ENCODE data around the gene CIITA. TPM values are rescaled to one million over a fixed set of nuclear protein-coding genes. Genes with fewer than 3 reads are reported as not detected.

Gene CIITA
- total RNA-seq, 2 donors from 2014 or later, result 6.5 to 6.6 TPM

- Histone ChIP-seq H3K36me3 (replicated peaks in 1 of 2; ENCODE audit: insufficient read depth in 1 of 2, low read depth in 2 of 2) (no peaks in the 10 kb centered on the region), H3K4me1 (peaks cover 82% of the 10 kb centered on the region), H3K27me3 (no peaks in the 10 kb centered on the region), H3K9me3 (no peaks in the 10 kb centered on the region), H3K4me3 (peak within 1 kb of the TSS; percentile 63 to 82), H3K27ac (peak within 1 kb of the TSS; percentile 4 to 84 (median 60))
- TF ChIP-seq CTCF (IDR thresholded peaks at IDR 0.05) (peak in 4 of 7 experiments; percentile 17 to 39 (median 20)), POLR2A (IDR thresholded peaks at IDR 0.05) (peak in 2 of 3 donors; percentile 40 to 64)
- DNase-seq (peak; percentile 94 to 97 (median 96)), ATAC-seq (peak; percentile 81)
- 5 to 10% methylated on average over 16 to 44 of the region's 55 CpGs for WGBS, 2 donors
- intact Hi-C loops (cut with DNase I), result no loop called here
Measured at GRCh38 chr16:10942352-10943063, 65.5 kb downstream of the CIITA start, which contains the start of gene DEXI. Gene DEXI, minus strand, starts transcription at chr16:10942468. Its CDS starts 463 bp downstream, at chr16:10942005.

GRCh38 chr16:10943064-10943353 is 66.0 kb downstream of the CIITA start:
- H3K36me3 ChIP-seq (replicated peaks in 1 of 2; ENCODE audit: insufficient read depth in 1 of 2, low read depth in 2 of 2), result no peaks in the 10 kb centered on the region
- 83 to 85% methylated on average over 7 of the region's 7 CpGs for WGBS, 2 donors
- DNase-seq (no peak), ATAC-seq (no peak)
- no peak overlapping the region for H3K4me3 ChIP-seq
- H3K27me3 ChIP-seq, result no peaks in the 10 kb centered on the region
- intact Hi-C loops (cut with DNase I), result no loop called here
- TF ChIP-seq CTCF (IDR thresholded peaks at IDR 0.05) (no peak), POLR2A (IDR thresholded peaks at IDR 0.05) (no peak)
- H3K9me3 ChIP-seq, result no peaks in the 10 kb centered on the region
- H3K4me1 ChIP-seq, result peaks cover 77% of the 10 kb centered on the region
- peak overlapping the region in 2 of 4 donors; percentile 78 to 83 for H3K27ac ChIP-seq

GRCh38 chr16:10944249-10945064 is 67.5 kb downstream of the CIITA start, which contains the start of gene CLEC16A:
Gene CLEC16A, plus strand, starts transcription at chr16:10944564. Its CDS starts 154 bp downstream, at chr16:10944718.
- Histone ChIP-seq H3K36me3 (replicated peaks in 1 of 2; ENCODE audit: insufficient read depth in 1 of 2, low read depth in 2 of 2) (no peaks in the 10 kb centered on the region), H3K4me1 (peaks cover 69% of the 10 kb centered on the region), H3K27me3 (no peaks in the 10 kb centered on the region), H3K4me3 (peak within 1 kb of the TSS; percentile 95 to 98), H3K9me3 (no peaks in the 10 kb centered on the region), H3K27ac (peak within 1 kb of the TSS in 3 of 4 donors; percentile 62 to 84 (median 78))
- ATAC-seq (peak; percentile 85), DNase-seq (peak; percentile 97 to 98 (median 98))
- TF ChIP-seq CTCF (IDR thresholded peaks at IDR 0.05) (peak in 3 of 7 experiments; percentile 12 to 54 (median 16)), POLR2A (IDR thresholded peaks at IDR 0.05) (peak; percentile 68 to 83 (median 82))
- intact Hi-C loops (cut with DNase I), result no loop called here
- 0% methylated on average over 17 to 85 of the region's 86 CpGs for WGBS, 2 donors

- Histone ChIP-seq H3K27me3 (no peaks in the 10 kb centered on the region), H3K9me3 (no peaks in the 10 kb centered on the region), H3K36me3 (replicated peaks in 1 of 2; ENCODE audit: insufficient read depth in 1 of 2, low read depth in 2 of 2) (no peaks in the 10 kb centered on the region), H3K4me1 (peaks cover 69% of the 10 kb centered on the region), H3K27ac (peak overlapping the region in 3 of 4 donors; percentile 62 to 84 (median 77)), H3K4me3 (peak overlapping the region; percentile 95 to 98)
- TF ChIP-seq POLR2A (IDR thresholded peaks at IDR 0.05) (no peak), CTCF (IDR thresholded peaks at IDR 0.05) (no peak)
- intact Hi-C loops (cut with DNase I), result no loop called here
- ATAC-seq, result no peak
- WGBS, 2 donors, result 20 to 23% methylated on average over 14 of the region's 14 CpGs
- DNase-seq, result no peak
Measured at GRCh38 chr16:10945065-10945787, 68.2 kb downstream of the CIITA start.
